SH-SY5Y (cell line): ENCODE data around the gene POT1.

Source experiments
- GATA2 ChIP-seq: IDR thresholded peaks from 2 replicates; pipeline ENCODE4 v1.6.1; 2011; ENCODE audit warnings: mild to moderate bottlenecking, low read depth, low read length
- GATA3 ChIP-seq: IDR thresholded peaks from 2 replicates; pipeline ENCODE4 v1.6.1; 2011; ENCODE audit warnings: low read depth, mild to moderate bottlenecking, low read length, moderate library complexity

DNA sequence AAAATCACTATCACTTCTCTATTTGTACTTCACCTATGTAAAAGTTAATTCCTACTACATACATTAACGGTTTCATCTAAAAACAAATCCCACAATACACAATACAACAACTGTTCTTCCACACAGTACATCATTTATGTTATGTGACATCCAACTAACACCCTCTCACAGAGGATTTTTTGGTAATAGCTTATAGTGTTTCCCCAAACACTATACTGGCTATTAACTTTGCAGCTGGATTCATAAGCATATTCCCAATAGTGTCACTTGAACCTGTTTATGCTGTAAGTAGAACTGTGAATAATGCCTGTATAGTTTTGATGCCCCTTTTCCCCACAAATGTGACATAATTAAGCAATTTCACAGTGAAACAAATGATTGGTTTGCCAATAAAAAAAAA lies 49.9 kb downstream of the POT1 start:
- TF ChIP-seq GATA3 = no peak
- TF ChIP-seq GATA2 = no peak
